Right lobe of liver (tissue), 4 donors: ENCODE data around the gene INSYN2B.

Source experiments
- CTCF ChIP-seq, 4 donors: fragments of 200-600 bp in 3 of 4; fragments of 450-650 bp in 1 of 4; IDR thresholded peaks; one replicate each; pipeline versions ENCODE4 v1.5.1 to v1.8.0; 2016 to 2022; ENCODE audit warnings: antibody characterized with exemption in 4 of 4, mild to moderate bottlenecking in 2 of 4
- POLR2A ChIP-seq: fragments of 450-650 bp; IDR thresholded peaks from one replicate; pipeline ENCODE4 v1.6.1; 2017; ENCODE audit warnings: antibody characterized with exemption, mild to moderate bottlenecking
- donor health status: DM: no; HTN: no; CAD: no.
- donor health status: DM: no; HTN: no; CAD: no.
- donor health status: DM: no; HTN: yes; CAD: no.

GRCh38 chr5:169886677-169887076 lies 93.6 kb downstream of the INSYN2B start:
- TF ChIP-seq CTCF (IDR thresholded peaks at IDR 0.05) = no peak
- no peak for TF ChIP-seq POLR2A
